ENCODE measurements around the gene CDC14B. TPM values are rescaled to one million over a fixed set of nuclear protein-coding genes. Genes with fewer than 3 reads are reported as not detected.

CDC14B gene
- total RNA-seq, 4 donors from 2014 or later = 19.8 to 28.8 (median 23.6) TPM

GRCh38 chr9:96512240-96512639 is 107.4 kb downstream of the CDC14B start:
- no peak overlapping the region for H3K4me3 ChIP-seq
- ATAC-seq = no peak
- peaks cover 0 to 54% of the 10 kb centered on the region in 2 donors for H3K36me3 ChIP-seq
- peaks cover 0 to 18% (median 3%) of the 10 kb centered on the region in 3 donors for H3K4me1 ChIP-seq
- H3K27ac ChIP-seq = no peak overlapping the region
- 100% methylated on average over 2 to 3 of the region's 3 CpGs for WGBS, 2 donors (ENCODE audit: low coverage in 1 of 2)
- no peaks in the 10 kb centered on the region for H3K27me3 ChIP-seq
- TF ChIP-seq, protein P1, sequence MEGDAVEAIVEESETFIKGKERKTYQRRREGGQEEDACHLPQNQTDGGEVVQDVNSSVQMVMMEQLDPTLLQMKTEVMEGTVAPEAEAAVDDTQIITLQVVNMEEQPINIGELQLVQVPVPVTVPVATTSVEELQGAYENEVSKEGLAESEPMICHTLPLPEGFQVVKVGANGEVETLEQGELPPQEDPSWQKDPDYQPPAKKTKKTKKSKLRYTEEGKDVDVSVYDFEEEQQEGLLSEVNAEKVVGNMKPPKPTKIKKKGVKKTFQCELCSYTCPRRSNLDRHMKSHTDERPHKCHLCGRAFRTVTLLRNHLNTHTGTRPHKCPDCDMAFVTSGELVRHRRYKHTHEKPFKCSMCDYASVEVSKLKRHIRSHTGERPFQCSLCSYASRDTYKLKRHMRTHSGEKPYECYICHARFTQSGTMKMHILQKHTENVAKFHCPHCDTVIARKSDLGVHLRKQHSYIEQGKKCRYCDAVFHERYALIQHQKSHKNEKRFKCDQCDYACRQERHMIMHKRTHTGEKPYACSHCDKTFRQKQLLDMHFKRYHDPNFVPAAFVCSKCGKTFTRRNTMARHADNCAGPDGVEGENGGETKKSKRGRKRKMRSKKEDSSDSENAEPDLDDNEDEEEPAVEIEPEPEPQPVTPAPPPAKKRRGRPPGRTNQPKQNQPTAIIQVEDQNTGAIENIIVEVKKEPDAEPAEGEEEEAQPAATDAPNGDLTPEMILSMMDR (IDR thresholded peaks at IDR 0.05) = no peak
- TF ChIP-seq POLR2A (IDR thresholded peaks at IDR 0.05) (no peak), EP300 (IDR thresholded peaks at IDR 0.05) (no peak), POLR2AphosphoS5 (IDR thresholded peaks at IDR 0.05) (no peak)
- no peaks in the 10 kb centered on the region for H3K9me3 ChIP-seq

GRCh38 chr9:96510258-96510657 is 109.4 kb downstream of the CDC14B start:
- no peak for ATAC-seq
- H3K9me3 ChIP-seq = no peaks in the 10 kb centered on the region
- 77 to 78% methylated on average over 4 of the region's 4 CpGs for WGBS, 2 donors (ENCODE audit: low coverage in 1 of 2)
- H3K27me3 ChIP-seq = no peaks in the 10 kb centered on the region
- H3K36me3 ChIP-seq = peaks cover 0 to 66% of the 10 kb centered on the region in 2 donors
- no peak overlapping the region for H3K4me3 ChIP-seq
- peaks cover 0 to 21% (median 3%) of the 10 kb centered on the region in 3 donors for H3K4me1 ChIP-seq
- TF ChIP-seq POLR2AphosphoS5 (IDR thresholded peaks at IDR 0.05) (no peak), EP300 (IDR thresholded peaks at IDR 0.05) (no peak), POLR2A (IDR thresholded peaks at IDR 0.05) (no peak)
- TF ChIP-seq, protein P1 (IDR thresholded peaks at IDR 0.05) = no peak
- no peak overlapping the region for H3K27ac ChIP-seq

DNA sequence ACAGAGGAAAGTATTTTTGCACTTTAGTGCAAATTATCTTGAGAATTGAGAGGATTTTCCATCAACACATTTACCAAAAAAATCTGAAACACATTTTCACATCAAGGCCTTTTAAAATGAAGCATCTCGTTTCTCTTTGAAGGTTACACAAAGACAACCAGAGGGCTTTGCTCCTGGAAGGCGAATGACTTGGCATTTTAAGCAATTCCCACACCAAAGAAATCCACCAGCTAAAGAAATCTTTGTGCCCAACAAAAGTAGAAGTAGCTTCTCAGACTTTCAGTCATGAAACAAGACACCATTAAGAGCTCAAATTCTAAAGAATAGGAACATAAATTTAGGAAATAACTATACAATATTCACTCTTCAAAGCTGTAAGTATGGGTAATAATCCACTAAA is 109.8 kb downstream of the CDC14B start:
- H3K4me3 ChIP-seq = no peak overlapping the region
- peaks cover 0 to 21% (median 3%) of the 10 kb centered on the region in 3 donors for H3K4me1 ChIP-seq
- 44 to 71% methylated on average over 2 of the region's 2 CpGs for whole genome bisulfite sequencing, 2 donors (ENCODE audit: low coverage in 1 of 2)
- H3K9me3 ChIP-seq = no peaks in the 10 kb centered on the region
- TF ChIP-seq POLR2AphosphoS5 (IDR thresholded peaks at IDR 0.05) (no peak), EP300 (IDR thresholded peaks at IDR 0.05) (no peak), POLR2A (IDR thresholded peaks at IDR 0.05) (no peak)
- TF ChIP-seq, protein P1 (IDR thresholded peaks at IDR 0.05) = no peak
- no peaks in the 10 kb centered on the region for H3K27me3 ChIP-seq
- peaks cover 0 to 67% of the 10 kb centered on the region in 2 donors for H3K36me3 ChIP-seq
- no peak overlapping the region for H3K27ac ChIP-seq
- no peak for ATAC-seq

GRCh38 chr9:96509026-96509425 is 110.6 kb downstream of the CDC14B start:
- no peak for ATAC-seq
- no peak for TF ChIP-seq EP300 (IDR thresholded peaks at IDR 0.05)
- TF ChIP-seq POLR2A (IDR thresholded peaks at IDR 0.05) = no peak
- no peak for TF ChIP-seq POLR2AphosphoS5 (IDR thresholded peaks at IDR 0.05)
- TF ChIP-seq, protein P1 (IDR thresholded peaks at IDR 0.05) = no peak
- Histone ChIP-seq H3K4me3 (no peak overlapping the region), H3K36me3 (peaks cover 0 to 67% of the 10 kb centered on the region in 2 donors), H3K27ac (no peak overlapping the region), H3K4me1 (peaks cover 0 to 18% (median 3%) of the 10 kb centered on the region in 3 donors), H3K9me3 (no peaks in the 10 kb centered on the region), H3K27me3 (no peaks in the 10 kb centered on the region)
- WGBS, 2 donors (ENCODE audit: low coverage in 1 of 2) = 83 to 100% methylated on average over 2 to 5 of the region's 5 CpGs

- 80 to 92% methylated on average over 12 of the region's 14 CpGs for WGBS, 2 donors (ENCODE audit: low coverage in 1 of 2)
- H3K36me3 ChIP-seq = peaks cover 0 to 63% of the 10 kb centered on the region in 2 donors
- no peaks in the 10 kb centered on the region for H3K27me3 ChIP-seq
- H3K4me1 ChIP-seq = peaks cover 0 to 18% (median 0%) of the 10 kb centered on the region in 3 donors
- TF ChIP-seq EP300 (IDR thresholded peaks at IDR 0.05) (no peak), POLR2A (IDR thresholded peaks at IDR 0.05) (no peak), POLR2AphosphoS5 (IDR thresholded peaks at IDR 0.05) (no peak)
- TF ChIP-seq, protein P1 (IDR thresholded peaks at IDR 0.05) = no peak
- H3K27ac ChIP-seq = peak overlapping the region in 1 of 4 donors; percentile 32
- no peak overlapping the region for H3K4me3 ChIP-seq
- H3K9me3 ChIP-seq = no peaks in the 10 kb centered on the region
- ATAC-seq = no peak
These were observed 111.3 kb downstream of the CDC14B start for GRCh38 chr9:96508227-96508940.

Measured in gastroesophageal sphincter (tissue), 4 donors.